H9 (cell line): Measurements from ENCODE around the gene WNT4. TPM values are rescaled to one million over a fixed set of nuclear protein-coding genes. Genes with fewer than 3 reads are reported as not detected.

ENCODE experiments used
- DNase-seq: peaks from one replicate; pipeline ENCODE4 v3.0.0-alpha.2; 2017
- H2AFZ ChIP-seq: one replicate; pipeline ENCODE4 v1.6.1; 2013; ENCODE audit warnings: mild to moderate bottlenecking, low read length, control low read depth, moderate library complexity
- H2AK5ac ChIP-seq: 2 replicates; pipeline ENCODE4 v1.6.1; 2013; ENCODE audit warnings: low read length, control low read depth, mixed read lengths; ENCODE audit not compliant: insufficient read length
- H2BK120ac ChIP-seq: one replicate; pipeline ENCODE4 v1.6.1; 2013; ENCODE audit warnings: low read depth, mild to moderate bottlenecking, low read length, control low read depth, inconsistent platforms; ENCODE audit not compliant: poor library complexity, severe bottlenecking
- H2BK12ac ChIP-seq: 2 replicates; pipeline ENCODE4 v1.6.1; 2013; ENCODE audit warnings: low read length, control low read depth, mixed read lengths, low read depth; ENCODE audit not compliant: insufficient read length
- H2BK15ac ChIP-seq: 2 replicates; pipeline ENCODE4 v1.6.1; 2013; ENCODE audit warnings: low read depth, low read length, control low read depth
- H2BK20ac ChIP-seq: one replicate; pipeline ENCODE4 v1.6.1; 2013; ENCODE audit warnings: low read depth, mild to moderate bottlenecking, low read length, control low read depth, inconsistent platforms; ENCODE audit not compliant: poor library complexity, severe bottlenecking
- H2BK5ac ChIP-seq: 2 replicates; pipeline ENCODE4 v1.6.1; 2013; ENCODE audit warnings: low read length, control low read depth, mixed read lengths; ENCODE audit not compliant: insufficient read length
- H3K14ac ChIP-seq: 2 replicates; pipeline ENCODE4 v1.6.1; 2013; ENCODE audit warnings: low read length, control low read depth; ENCODE audit not compliant: insufficient read depth
- H3K18ac ChIP-seq: 2 replicates; pipeline ENCODE4 v1.6.1; 2013; ENCODE audit warnings: low read depth, mild to moderate bottlenecking, mixed read lengths, low read length, control low read depth; ENCODE audit not compliant: insufficient read length
- H3K23ac ChIP-seq: 2 replicates; pipeline ENCODE4 v1.6.1; 2013; ENCODE audit warnings: low read length, control low read depth, mixed read lengths, low read depth; ENCODE audit not compliant: insufficient read length
- H3K23me2 ChIP-seq: 2 replicates; pipeline ENCODE4 v1.6.1; 2013; ENCODE audit warnings: low read depth, mild to moderate bottlenecking, mixed read lengths, low read length, control low read depth; ENCODE audit not compliant: insufficient read length, poor library complexity, severe bottlenecking
- H3K27ac ChIP-seq: 2 replicates; pipeline ENCODE4 v1.5.1; 2013; ENCODE audit warnings: low read length, control low read depth, mixed read lengths, low read depth; ENCODE audit not compliant: insufficient read length
- H3K27me3 ChIP-seq: 2 replicates; pipeline ENCODE4 v1.6.1; 2013; ENCODE audit warnings: low read length, control low read depth, inconsistent platforms; ENCODE audit not compliant: insufficient read depth
- H3K4ac ChIP-seq: 2 replicates; pipeline ENCODE4 v1.6.1; 2013; ENCODE audit warnings: low read depth, mild to moderate bottlenecking, control low read depth, inconsistent platforms, low read length, moderate library complexity
- H3K4me1 ChIP-seq: 2 replicates; pipeline ENCODE4 v1.6.1; 2013; ENCODE audit warnings: low read length, control low read depth, inconsistent platforms; ENCODE audit not compliant: insufficient read depth
- H3K4me2 ChIP-seq: 2 replicates; pipeline ENCODE4 v1.6.1; 2013; ENCODE audit warnings: low read length, control low read depth, mixed read lengths; ENCODE audit not compliant: insufficient read length, insufficient read depth
- H3K56ac ChIP-seq: 2 replicates; pipeline ENCODE4 v1.6.1; 2013; ENCODE audit warnings: low read depth, mild to moderate bottlenecking, mixed read lengths, low read length, control low read depth; ENCODE audit not compliant: insufficient read length
- H3K79me1 ChIP-seq: 2 replicates; pipeline ENCODE4 v1.6.1; 2013; ENCODE audit warnings: low read depth, mild to moderate bottlenecking, moderate library complexity, low read length, control low read depth, inconsistent platforms; ENCODE audit not compliant: insufficient read depth, poor library complexity, severe bottlenecking
- H3K79me2 ChIP-seq: 2 replicates; pipeline ENCODE4 v1.6.1; 2013; ENCODE audit warnings: low read length, control low read depth, inconsistent platforms; ENCODE audit not compliant: insufficient read depth
- H3K9ac ChIP-seq: 2 replicates; pipeline ENCODE4 v1.6.1; 2013; ENCODE audit warnings: low read length, control low read depth, mixed read lengths; ENCODE audit not compliant: insufficient read length; ENCODE audit errors: extremely low read depth
- H3K9me3 ChIP-seq: one replicate; pipeline ENCODE4 v1.6.1; 2013; ENCODE audit warnings: low read depth, low read length, inconsistent platforms; ENCODE audit not compliant: control insufficient read depth
- H3T11ph ChIP-seq: one replicate; pipeline ENCODE4 v1.6.1; 2013; ENCODE audit warnings: mild to moderate bottlenecking, low read length, control low read depth, inconsistent platforms
- H4K20me1 ChIP-seq: one replicate; pipeline ENCODE4 v1.6.1; 2013; ENCODE audit not compliant: control insufficient read depth, insufficient read length, insufficient read depth
- H4K5ac ChIP-seq: 2 replicates; pipeline ENCODE4 v1.6.1; 2013; ENCODE audit warnings: low read depth, mild to moderate bottlenecking, mixed read lengths, low read length, control low read depth; ENCODE audit not compliant: insufficient read length
- H4K8ac ChIP-seq: replicated peaks from 2 replicates; pipeline ENCODE4 v1.6.1; 2013; ENCODE audit warnings: low read length, control low read depth, mixed read lengths, low read depth; ENCODE audit not compliant: insufficient read length
- H4K91ac ChIP-seq: 2 replicates; pipeline ENCODE4 v1.6.1; 2013; ENCODE audit warnings: low read depth, mild to moderate bottlenecking, moderate library complexity, mixed read lengths, low read length, control low read depth; ENCODE audit not compliant: insufficient read length
- H3K27ac Mint-ChIP-seq, 3 experiments: 2 replicates in 2 of 3; 3 replicates in 1 of 3; pipeline ENCODE4 v1.8.0; 2020 to 2021; ENCODE audit warnings: mixed read lengths in 3 of 3, mild to moderate bottlenecking in 1 of 3, moderate library complexity in 1 of 3
- H3K27me3 Mint-ChIP-seq: 2 replicates; pipeline ENCODE4 v1.8.0; 2021; ENCODE audit warnings: low read depth, mild to moderate bottlenecking, moderate library complexity, mixed read lengths
- H3K36me3 Mint-ChIP-seq, 3 experiments: 2 replicates in 2 of 3; 3 replicates in 1 of 3; pipeline ENCODE4 v1.8.0; 2020 to 2021; ENCODE audit warnings: low read depth in 3 of 3, mixed read lengths in 3 of 3; ENCODE audit not compliant: insufficient read depth in 1 of 3
- H3K4me1 Mint-ChIP-seq, 2 experiments: 2 replicates each; pipeline ENCODE4 v1.8.0; 2020; ENCODE audit warnings: mixed read lengths in 2 of 2
- H3K4me3 Mint-ChIP-seq, 2 experiments: 2 replicates in 1 of 2; 3 replicates in 1 of 2; pipeline ENCODE4 v1.8.0; 2020 to 2021; ENCODE audit warnings: mild to moderate bottlenecking in 2 of 2, mixed read lengths in 2 of 2, moderate library complexity in 1 of 2
- H3K9me3 Mint-ChIP-seq, 2 experiments: 2 replicates in 1 of 2; 3 replicates in 1 of 2; pipeline ENCODE4 v1.8.0; 2020; ENCODE audit warnings: mild to moderate bottlenecking in 2 of 2, mixed read lengths in 2 of 2, moderate library complexity in 1 of 2
- CTCF ChIP-seq: fragments of 200-600 bp; sonication (generic); conservative IDR thresholded peaks from 3 replicates; pipeline ENCODE4 v1.8.0; 2021; ENCODE audit warnings: antibody characterized with exemption, mild to moderate bottlenecking
- WGBS: extraction: QIAGEN DNeasy Blood & Tissue Kit; methylation state at CpG from one replicate; pipeline ENCODE4 v1.1.7; 2013; ENCODE audit warnings: missing lambda C conversion rate, low lambda C conversion rate, mixed read lengths; ENCODE audit not compliant: insufficient read length; ENCODE audit errors: extremely low coverage; 5-methylcytosine and 5-hydroxymethylcytosine counted together
- total RNA-seq: library from RNA; stranded (reverse); gene quantifications from 2 replicates; pipeline ENCODE4 v1.2.1, GENCODE V29; 2021

WNT4 gene
- total RNA-seq, 1 experiment from 2014 or later: 1.4 TPM

GRCh38 chr1:22184454-22184853 is 41.6 kb upstream of the WNT4 start:
- H3K9me3 Mint-ChIP-seq: no peaks in the 10 kb centered on the region; a peak in 1 of 5 replicates
- H2BK15ac ChIP-seq: no peak overlapping the region
- DNase-seq: no peak
- H3K18ac ChIP-seq: no peak overlapping the region
- H3T11ph ChIP-seq: no peak overlapping the region
- H3K4me3 Mint-ChIP-seq: no peak overlapping the region
- H3K56ac ChIP-seq: no peak overlapping the region
- H3K9me3 ChIP-seq: no peaks in the 10 kb centered on the region
- no peak overlapping the region for H3K4me2 ChIP-seq
- H4K8ac ChIP-seq: no peak overlapping the region
- H3K23ac ChIP-seq: no peak overlapping the region
- no peak overlapping the region for H3K27ac Mint-ChIP-seq
- H3K27me3 Mint-ChIP-seq: peaks cover 8% of the 10 kb centered on the region
- H3K36me3 Mint-ChIP-seq: no peaks in the 10 kb centered on the region
- no peaks in the 10 kb centered on the region for H3K23me2 ChIP-seq
- H3K27me3 ChIP-seq: no peaks in the 10 kb centered on the region
- no peak overlapping the region for H3K4ac ChIP-seq
- H3K4me1 Mint-ChIP-seq: peaks cover 4 to 16% of the 10 kb centered on the region in 2 experiments
- no CpG with 5 or more reads among the region's 1 CpG for WGBS
- peak overlapping the region; percentile 37 for H3K14ac ChIP-seq
- H3K9ac ChIP-seq: no peak overlapping the region
- H2AK5ac ChIP-seq: no peak overlapping the region
- no peak overlapping the region for H2BK120ac ChIP-seq
- TF ChIP-seq CTCF: no peak
- no peaks in the 10 kb centered on the region for H3K79me2 ChIP-seq
- H3K4me1 ChIP-seq: no peaks in the 10 kb centered on the region
- H4K5ac ChIP-seq: no peak overlapping the region
- no peak overlapping the region for H3K27ac ChIP-seq
- no peak overlapping the region for H2BK5ac ChIP-seq
- H4K91ac ChIP-seq: no peak overlapping the region
- H2BK12ac ChIP-seq: no peak overlapping the region
- no peaks in the 10 kb centered on the region for H3K79me1 ChIP-seq
- H2AFZ ChIP-seq: no peak overlapping the region
- H4K20me1 ChIP-seq: no peaks in the 10 kb centered on the region
- H2BK20ac ChIP-seq: no peak overlapping the region
